H9 (cell line): Measurements from ENCODE around the gene CA11. TPM values are rescaled to one million over a fixed set of nuclear protein-coding genes. Genes with fewer than 3 reads are reported as not detected.

Experiments used
- DNase-seq: peaks from one replicate; pipeline ENCODE4 v3.0.0-alpha.2; 2017
- H2AFZ ChIP-seq: one replicate; pipeline ENCODE4 v1.6.1; 2013; ENCODE audit warnings: mild to moderate bottlenecking, low read length, control low read depth, moderate library complexity
- H2AK5ac ChIP-seq: 2 replicates; pipeline ENCODE4 v1.6.1; 2013; ENCODE audit warnings: low read length, control low read depth, mixed read lengths; ENCODE audit not compliant: insufficient read length
- H2BK120ac ChIP-seq: one replicate; pipeline ENCODE4 v1.6.1; 2013; ENCODE audit warnings: low read depth, mild to moderate bottlenecking, low read length, control low read depth, inconsistent platforms; ENCODE audit not compliant: poor library complexity, severe bottlenecking
- H2BK12ac ChIP-seq: 2 replicates; pipeline ENCODE4 v1.6.1; 2013; ENCODE audit warnings: low read length, control low read depth, mixed read lengths, low read depth; ENCODE audit not compliant: insufficient read length
- H2BK15ac ChIP-seq: 2 replicates; pipeline ENCODE4 v1.6.1; 2013; ENCODE audit warnings: low read depth, low read length, control low read depth
- H2BK20ac ChIP-seq: one replicate; pipeline ENCODE4 v1.6.1; 2013; ENCODE audit warnings: low read depth, mild to moderate bottlenecking, low read length, control low read depth, inconsistent platforms; ENCODE audit not compliant: poor library complexity, severe bottlenecking
- H2BK5ac ChIP-seq: 2 replicates; pipeline ENCODE4 v1.6.1; 2013; ENCODE audit warnings: low read length, control low read depth, mixed read lengths; ENCODE audit not compliant: insufficient read length
- H3K14ac ChIP-seq: 2 replicates; pipeline ENCODE4 v1.6.1; 2013; ENCODE audit warnings: low read length, control low read depth; ENCODE audit not compliant: insufficient read depth
- H3K18ac ChIP-seq: 2 replicates; pipeline ENCODE4 v1.6.1; 2013; ENCODE audit warnings: low read depth, mild to moderate bottlenecking, mixed read lengths, low read length, control low read depth; ENCODE audit not compliant: insufficient read length
- H3K23ac ChIP-seq: 2 replicates; pipeline ENCODE4 v1.6.1; 2013; ENCODE audit warnings: low read length, control low read depth, mixed read lengths, low read depth; ENCODE audit not compliant: insufficient read length
- H3K23me2 ChIP-seq: 2 replicates; pipeline ENCODE4 v1.6.1; 2013; ENCODE audit warnings: low read depth, mild to moderate bottlenecking, mixed read lengths, low read length, control low read depth; ENCODE audit not compliant: insufficient read length, poor library complexity, severe bottlenecking
- H3K27ac ChIP-seq: 2 replicates; pipeline ENCODE4 v1.5.1; 2013; ENCODE audit warnings: low read length, control low read depth, mixed read lengths, low read depth; ENCODE audit not compliant: insufficient read length
- H3K27me3 ChIP-seq: 2 replicates; pipeline ENCODE4 v1.6.1; 2013; ENCODE audit warnings: low read length, control low read depth, inconsistent platforms; ENCODE audit not compliant: insufficient read depth
- H3K4ac ChIP-seq: 2 replicates; pipeline ENCODE4 v1.6.1; 2013; ENCODE audit warnings: low read depth, mild to moderate bottlenecking, control low read depth, inconsistent platforms, low read length, moderate library complexity
- H3K4me1 ChIP-seq: 2 replicates; pipeline ENCODE4 v1.6.1; 2013; ENCODE audit warnings: low read length, control low read depth, inconsistent platforms; ENCODE audit not compliant: insufficient read depth
- H3K4me2 ChIP-seq: 2 replicates; pipeline ENCODE4 v1.6.1; 2013; ENCODE audit warnings: low read length, control low read depth, mixed read lengths; ENCODE audit not compliant: insufficient read length, insufficient read depth
- H3K56ac ChIP-seq: 2 replicates; pipeline ENCODE4 v1.6.1; 2013; ENCODE audit warnings: low read depth, mild to moderate bottlenecking, mixed read lengths, low read length, control low read depth; ENCODE audit not compliant: insufficient read length
- H3K79me1 ChIP-seq: 2 replicates; pipeline ENCODE4 v1.6.1; 2013; ENCODE audit warnings: low read depth, mild to moderate bottlenecking, moderate library complexity, low read length, control low read depth, inconsistent platforms; ENCODE audit not compliant: insufficient read depth, poor library complexity, severe bottlenecking
- H3K79me2 ChIP-seq: 2 replicates; pipeline ENCODE4 v1.6.1; 2013; ENCODE audit warnings: low read length, control low read depth, inconsistent platforms; ENCODE audit not compliant: insufficient read depth
- H3K9ac ChIP-seq: 2 replicates; pipeline ENCODE4 v1.6.1; 2013; ENCODE audit warnings: low read length, control low read depth, mixed read lengths; ENCODE audit not compliant: insufficient read length; ENCODE audit errors: extremely low read depth
- H3K9me3 ChIP-seq: one replicate; pipeline ENCODE4 v1.6.1; 2013; ENCODE audit warnings: low read depth, low read length, inconsistent platforms; ENCODE audit not compliant: control insufficient read depth
- H3T11ph ChIP-seq: one replicate; pipeline ENCODE4 v1.6.1; 2013; ENCODE audit warnings: mild to moderate bottlenecking, low read length, control low read depth, inconsistent platforms
- H4K20me1 ChIP-seq: one replicate; pipeline ENCODE4 v1.6.1; 2013; ENCODE audit not compliant: control insufficient read depth, insufficient read length, insufficient read depth
- H4K5ac ChIP-seq: 2 replicates; pipeline ENCODE4 v1.6.1; 2013; ENCODE audit warnings: low read depth, mild to moderate bottlenecking, mixed read lengths, low read length, control low read depth; ENCODE audit not compliant: insufficient read length
- H4K8ac ChIP-seq: replicated peaks from 2 replicates; pipeline ENCODE4 v1.6.1; 2013; ENCODE audit warnings: low read length, control low read depth, mixed read lengths, low read depth; ENCODE audit not compliant: insufficient read length
- H4K91ac ChIP-seq: 2 replicates; pipeline ENCODE4 v1.6.1; 2013; ENCODE audit warnings: low read depth, mild to moderate bottlenecking, moderate library complexity, mixed read lengths, low read length, control low read depth; ENCODE audit not compliant: insufficient read length
- H3K27ac Mint-ChIP-seq, 3 experiments: 2 replicates in 2 of 3; 3 replicates in 1 of 3; pipeline ENCODE4 v1.8.0; 2020 to 2021; ENCODE audit warnings: mixed read lengths in 3 of 3, mild to moderate bottlenecking in 1 of 3, moderate library complexity in 1 of 3
- H3K27me3 Mint-ChIP-seq: 2 replicates; pipeline ENCODE4 v1.8.0; 2021; ENCODE audit warnings: low read depth, mild to moderate bottlenecking, moderate library complexity, mixed read lengths
- H3K36me3 Mint-ChIP-seq, 3 experiments: 2 replicates in 2 of 3; 3 replicates in 1 of 3; pipeline ENCODE4 v1.8.0; 2020 to 2021; ENCODE audit warnings: low read depth in 3 of 3, mixed read lengths in 3 of 3; ENCODE audit not compliant: insufficient read depth in 1 of 3
- H3K4me1 Mint-ChIP-seq, 2 experiments: 2 replicates each; pipeline ENCODE4 v1.8.0; 2020; ENCODE audit warnings: mixed read lengths in 2 of 2
- H3K4me3 Mint-ChIP-seq, 2 experiments: 2 replicates in 1 of 2; 3 replicates in 1 of 2; pipeline ENCODE4 v1.8.0; 2020 to 2021; ENCODE audit warnings: mild to moderate bottlenecking in 2 of 2, mixed read lengths in 2 of 2, moderate library complexity in 1 of 2
- H3K9me3 Mint-ChIP-seq, 2 experiments: 2 replicates in 1 of 2; 3 replicates in 1 of 2; pipeline ENCODE4 v1.8.0; 2020; ENCODE audit warnings: mild to moderate bottlenecking in 2 of 2, mixed read lengths in 2 of 2, moderate library complexity in 1 of 2
- CTCF ChIP-seq: fragments of 200-600 bp; sonication (generic); conservative IDR thresholded peaks from 3 replicates; pipeline ENCODE4 v1.8.0; 2021; ENCODE audit warnings: antibody characterized with exemption, mild to moderate bottlenecking
- WGBS: extraction: QIAGEN DNeasy Blood & Tissue Kit; methylation state at CpG from one replicate; pipeline ENCODE4 v1.1.7; 2013; ENCODE audit warnings: missing lambda C conversion rate, low lambda C conversion rate, mixed read lengths; ENCODE audit not compliant: insufficient read length; ENCODE audit errors: extremely low coverage; 5-methylcytosine and 5-hydroxymethylcytosine counted together
- total RNA-seq: library from RNA; stranded (reverse); gene quantifications from 2 replicates; pipeline ENCODE4 v1.2.1, GENCODE V29; 2021

CA11 gene
- total RNA-seq, 1 experiment from 2014 or later: 107 TPM

- H3K4me3 Mint-ChIP-seq: no peak overlapping the region
- no peak for DNase-seq
- peaks cover 0 to 5% (median 0%) of the 10 kb centered on the region in 3 experiments; a peak in 2 of 7 replicates for H3K36me3 Mint-ChIP-seq
- H3K79me1 ChIP-seq: no peaks in the 10 kb centered on the region
- no peak overlapping the region for H3K4ac ChIP-seq
- no peaks in the 10 kb centered on the region for H3K9me3 ChIP-seq
- no peak overlapping the region for H3K27ac ChIP-seq
- H3T11ph ChIP-seq: no peak overlapping the region
- H4K20me1 ChIP-seq: no peaks in the 10 kb centered on the region
- H3K4me2 ChIP-seq: no peak overlapping the region
- TF ChIP-seq CTCF: no peak
- no peak overlapping the region for H2AK5ac ChIP-seq
- H3K27me3 ChIP-seq: no peaks in the 10 kb centered on the region
- H4K8ac ChIP-seq: no peak overlapping the region
- H3K56ac ChIP-seq: no peak overlapping the region
- H2AFZ ChIP-seq: no peak overlapping the region
- no peak overlapping the region for H2BK5ac ChIP-seq
- H3K4me1 Mint-ChIP-seq: peaks cover 14 to 15% of the 10 kb centered on the region in 2 experiments
- H3K14ac ChIP-seq: no peak overlapping the region
- H3K4me1 ChIP-seq: no peaks in the 10 kb centered on the region
- no peak overlapping the region for H4K5ac ChIP-seq
- peaks cover under 1% of the 10 kb centered on the region for H3K23me2 ChIP-seq
- H3K9ac ChIP-seq: no peak overlapping the region
- H2BK12ac ChIP-seq: no peak overlapping the region
- no peak overlapping the region for H4K91ac ChIP-seq
- no CpG with 5 or more reads among the region's 12 CpGs for WGBS
- no peak overlapping the region for H2BK20ac ChIP-seq
- no peak overlapping the region for H2BK120ac ChIP-seq
- peak overlapping the region; percentile 12; the same call in 1 of the 2 replicates for H2BK15ac ChIP-seq
- peaks cover 0 to 4% of the 10 kb centered on the region in 2 experiments; a peak in 2 of 5 replicates for H3K9me3 Mint-ChIP-seq
- no peak overlapping the region for H3K27ac Mint-ChIP-seq
- H3K23ac ChIP-seq: no peak overlapping the region
- no peaks in the 10 kb centered on the region for H3K79me2 ChIP-seq
- no peak overlapping the region for H3K18ac ChIP-seq
- H3K27me3 Mint-ChIP-seq: peaks cover 5% of the 10 kb centered on the region
Measured at GRCh38 chr19:48650974-48651682, 5.1 kb upstream of the CA11 start.
